Measurements from ENCODE around the gene CSMD2.

CSMD2 gene

DNA sequence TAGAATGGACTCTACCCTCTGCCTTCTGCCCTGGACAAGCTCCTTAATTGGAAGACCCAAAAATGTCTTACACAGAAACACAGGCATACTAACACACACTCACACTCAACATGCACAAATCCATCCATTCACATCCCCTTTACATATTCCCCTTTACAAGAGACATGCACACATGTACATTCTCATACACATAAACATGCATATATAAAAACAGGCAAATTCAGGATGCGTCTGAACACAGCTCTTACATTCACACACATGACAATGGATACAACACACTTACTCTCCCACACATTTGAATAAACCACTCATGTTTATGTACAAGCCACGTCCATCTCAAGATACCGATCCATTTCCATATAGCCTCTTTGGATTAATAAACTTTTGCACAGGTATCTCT lies 216.7 kb downstream of the CSMD2 start:
- no peak for DNase-seq

GRCh38 chr1:33946836-33947235 lies 218.2 kb downstream of the CSMD2 start:
- DNase-seq, result no peak

DNA sequence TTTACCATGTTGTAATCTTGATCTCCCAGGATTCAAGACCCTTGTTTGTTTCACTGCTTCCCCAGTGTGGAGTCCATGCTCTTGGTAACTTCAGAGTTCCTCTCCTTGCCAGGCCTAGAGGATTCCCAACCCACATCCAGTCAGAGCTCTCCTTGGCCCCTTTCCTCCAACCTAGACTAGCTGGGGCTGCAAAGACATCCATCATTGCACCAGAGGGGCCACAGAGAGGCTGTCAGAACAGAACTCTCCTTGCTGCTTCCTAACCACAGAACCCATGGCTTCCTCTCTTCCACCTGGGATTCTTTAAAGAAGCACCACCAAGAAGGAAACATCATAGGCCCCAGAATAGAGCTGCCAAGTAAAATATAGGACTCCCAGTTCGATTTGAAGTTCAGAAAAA lies 220.2 kb downstream of the CSMD2 start:
- no peak for DNase-seq

- DNase-seq, result no peak
These were observed 221.1 kb downstream of the CSMD2 start for GRCh38 chr1:33943978-33944377.

GRCh38 chr1:33932871-33933270 lies 232.2 kb downstream of the CSMD2 start:
- DNase-seq, result no peak

DNA sequence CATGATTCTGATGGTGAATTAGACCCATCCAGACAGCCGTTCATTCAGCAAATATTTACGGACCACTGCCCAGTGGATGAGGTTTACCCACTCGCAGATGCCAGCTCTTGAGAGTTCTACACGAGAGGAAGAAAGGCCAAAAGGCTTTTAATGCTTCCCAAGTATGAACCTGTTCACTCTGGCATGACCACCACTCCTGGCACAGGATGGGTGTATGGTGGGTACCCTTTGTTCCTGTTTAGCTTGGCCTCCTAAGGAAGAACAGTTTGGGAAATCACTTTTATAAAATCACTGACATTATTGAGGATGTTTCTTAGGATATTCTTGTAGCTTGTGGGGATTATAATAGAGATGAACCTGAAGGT lies 233.9 kb downstream of the CSMD2 start:
- peak; percentile 21 to 49 for DNase-seq

- peak in 1 of 2 experiments; percentile 3 for DNase-seq
These were observed 234.5 kb downstream of the CSMD2 start for GRCh38 chr1:33930346-33931110.

DNA sequence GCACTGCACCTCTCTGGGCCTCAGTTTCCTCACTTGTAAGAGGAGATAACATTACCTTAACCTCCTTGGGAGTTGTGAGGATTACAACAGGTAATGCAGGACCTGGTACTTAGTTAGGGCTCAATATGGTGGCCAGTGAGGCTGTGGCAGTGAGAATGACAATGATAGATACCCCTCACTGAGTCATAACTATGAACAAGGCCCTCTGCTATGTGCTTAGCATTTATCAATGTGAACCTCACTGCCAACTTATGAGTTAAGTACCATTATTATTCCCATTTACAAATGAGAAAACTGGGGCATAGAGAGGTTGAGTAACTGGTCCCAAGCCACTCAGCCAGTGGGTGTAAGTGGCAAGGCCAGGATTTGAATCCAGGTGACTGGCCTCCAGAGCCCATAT lies 236.8 kb downstream of the CSMD2 start:
- DNase-seq, result no peak

DNA sequence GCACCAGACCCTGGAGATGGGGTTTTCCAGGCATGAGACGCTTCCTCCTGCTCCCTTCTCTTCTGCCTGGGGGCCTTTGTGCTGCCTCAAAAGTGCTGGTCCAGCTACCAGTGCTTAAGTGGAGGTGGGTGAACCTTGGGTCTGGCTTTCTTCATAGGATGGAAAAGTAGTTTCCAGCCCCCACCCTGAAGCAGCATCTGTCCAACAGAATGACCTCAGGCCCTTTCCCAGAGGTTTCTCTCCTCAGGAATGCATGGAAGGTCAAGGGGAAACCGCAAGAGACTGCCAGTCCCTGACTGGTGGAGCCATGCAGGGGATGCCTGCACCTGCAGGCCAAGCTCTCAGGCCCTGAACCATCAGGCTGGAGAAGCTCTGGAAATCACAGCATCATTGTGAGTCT lies 237.3 kb downstream of the CSMD2 start:
- no peak for DNase-seq

DNA sequence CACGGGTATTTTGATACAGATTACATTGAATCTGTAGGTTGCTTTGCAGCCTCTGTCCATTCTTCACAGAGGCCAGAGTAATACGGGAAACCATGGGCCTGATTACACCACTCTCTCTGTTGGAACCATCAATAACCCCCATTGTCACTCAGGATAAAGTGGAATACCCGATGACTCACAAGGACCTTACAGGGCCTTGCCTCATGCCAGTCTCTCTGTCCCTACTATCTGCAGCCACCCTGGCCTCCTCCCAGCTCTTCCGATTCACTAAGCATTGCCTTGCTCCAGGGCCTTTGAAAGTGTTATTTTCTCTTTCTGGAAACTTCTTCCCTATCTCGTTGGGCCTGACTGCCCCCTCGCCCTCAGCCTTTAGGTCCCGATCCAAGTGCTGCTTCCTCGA lies 239.4 kb downstream of the CSMD2 start:
- no peak for DNase-seq

- no peak for DNase-seq
These were observed 243.7 kb downstream of the CSMD2 start for GRCh38 chr1:33921281-33921680.

GRCh38 chr1:33918368-33918767 lies 246.7 kb downstream of the CSMD2 start:
- no peak for DNase-seq

DNA sequence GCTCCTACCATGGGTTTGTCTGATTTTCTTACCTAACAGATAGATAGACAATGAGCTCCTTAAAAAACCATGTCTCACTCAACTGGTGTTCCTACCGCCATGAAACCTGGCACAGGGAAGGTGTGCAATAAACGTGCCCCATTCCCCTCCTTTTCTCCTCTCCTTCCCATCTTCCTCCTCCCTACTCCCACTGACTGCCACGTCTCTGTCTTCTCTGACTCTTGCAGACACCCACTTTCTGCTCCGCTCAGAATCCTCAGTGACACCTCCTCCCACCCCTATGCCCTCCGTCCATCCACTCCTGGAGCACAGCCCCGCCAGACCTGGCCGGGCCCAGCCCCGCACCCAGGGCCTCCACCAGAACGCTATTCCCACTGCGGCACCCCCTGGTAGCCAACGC lies 248.2 kb downstream of the CSMD2 start:
- DNase-seq, result no peak

- DNase-seq, result no peak
These were observed 250.5 kb downstream of the CSMD2 start for GRCh38 chr1:33914531-33914930.

DNA sequence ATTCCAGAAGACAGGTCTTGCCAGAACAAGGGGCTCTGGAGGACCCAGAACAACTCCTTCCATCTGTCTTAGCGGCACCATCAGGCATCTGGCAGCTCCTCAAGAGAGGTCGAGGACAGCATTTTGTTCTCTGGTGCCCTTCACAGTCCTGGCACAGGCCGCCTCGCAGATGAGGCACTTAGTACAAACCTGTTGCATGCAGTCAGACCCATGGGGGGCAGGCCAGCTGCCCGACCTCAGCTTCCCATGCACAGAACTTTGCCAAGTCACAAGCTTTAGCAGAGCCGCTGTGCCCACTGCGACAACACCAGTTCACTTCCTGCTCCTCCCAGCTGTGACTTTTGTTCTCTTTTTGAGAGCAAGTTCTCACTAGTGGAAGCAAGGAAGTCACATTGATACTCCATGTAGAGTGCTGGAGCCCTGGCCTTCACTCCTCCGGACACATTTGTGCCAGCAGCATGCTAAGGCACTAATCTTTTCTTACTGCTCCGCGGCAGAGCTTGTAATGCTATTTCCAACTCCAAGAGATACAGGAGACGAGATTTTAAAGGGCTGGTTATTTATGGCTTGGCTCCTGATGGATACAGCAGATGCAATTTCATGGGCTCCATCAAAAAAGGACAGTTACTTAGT lies 256.6 kb downstream of the CSMD2 start:
- DNase-seq, result peak in 1 of 2 experiments; percentile 46

GRCh38 chr1:33906156-33906555 lies 258.9 kb downstream of the CSMD2 start:
- no peak for DNase-seq

DNA sequence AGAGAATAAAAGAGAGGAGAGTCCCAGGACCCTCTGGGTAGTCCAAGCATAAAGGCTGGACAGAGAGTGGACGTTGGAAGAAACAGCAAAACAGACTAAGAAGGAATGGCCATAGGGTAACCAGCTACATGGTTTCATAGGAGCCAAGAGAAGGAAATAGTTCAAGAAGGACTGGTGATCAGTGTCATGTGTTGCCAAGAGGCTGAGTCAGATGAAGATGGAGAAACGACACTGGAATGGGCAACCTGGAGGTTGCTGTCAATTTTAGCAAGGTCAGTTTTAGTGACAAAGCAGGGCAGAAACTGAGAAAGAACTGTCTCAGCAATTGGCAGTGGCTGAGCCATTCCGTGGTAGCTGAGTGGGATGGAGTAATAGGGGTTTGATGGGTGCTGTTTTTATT lies 259.8 kb downstream of the CSMD2 start:
- no peak for DNase-seq

GRCh38 chr1:33903210-33903589 lies 261.8 kb downstream of the CSMD2 start:
- DNase-seq, result peak in 1 of 2 experiments; percentile 45

- no peak for DNase-seq
These were observed 262.4 kb downstream of the CSMD2 start for GRCh38 chr1:33902486-33903209.

DNA sequence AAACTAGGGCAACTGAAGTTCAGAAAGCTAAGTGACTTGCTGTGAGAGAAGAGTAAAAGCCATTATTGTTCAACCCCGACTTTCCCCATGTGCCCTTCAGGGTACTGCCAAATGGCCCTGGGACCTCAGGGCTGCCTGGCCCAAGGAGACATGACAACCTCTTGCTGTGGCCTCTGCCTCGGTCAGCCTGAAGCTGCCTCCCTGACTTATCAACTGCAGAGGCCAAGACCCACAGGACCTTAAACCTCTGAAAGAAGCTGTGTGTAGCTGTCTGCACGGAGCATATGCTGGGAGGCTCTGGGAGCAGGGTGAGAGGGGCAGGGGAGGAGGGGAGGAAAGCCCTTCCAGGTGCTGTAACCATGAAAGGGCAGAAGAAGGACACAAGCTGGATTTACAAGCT lies 265.3 kb downstream of the CSMD2 start:
- DNase-seq, result no peak

DNA sequence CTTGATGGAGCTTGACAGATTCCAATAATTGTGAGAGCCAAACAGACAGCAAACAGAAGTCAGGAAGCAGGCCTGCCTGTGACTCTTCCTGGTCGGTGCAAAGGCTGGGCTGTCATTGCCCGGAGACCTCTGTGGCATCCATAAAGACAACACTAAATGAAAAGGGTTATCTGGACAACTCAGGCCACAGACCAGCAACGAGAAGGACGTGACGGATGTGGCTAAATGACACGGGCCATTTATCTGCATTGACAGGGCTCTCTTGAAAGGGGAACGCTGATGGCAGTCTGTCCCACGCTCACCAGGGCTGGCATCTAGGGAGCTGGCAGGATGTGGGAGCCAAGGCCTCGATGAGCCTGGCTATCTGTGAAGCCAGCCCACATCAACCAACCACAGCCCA lies 266.1 kb downstream of the CSMD2 start:
- no peak for DNase-seq

DNA sequence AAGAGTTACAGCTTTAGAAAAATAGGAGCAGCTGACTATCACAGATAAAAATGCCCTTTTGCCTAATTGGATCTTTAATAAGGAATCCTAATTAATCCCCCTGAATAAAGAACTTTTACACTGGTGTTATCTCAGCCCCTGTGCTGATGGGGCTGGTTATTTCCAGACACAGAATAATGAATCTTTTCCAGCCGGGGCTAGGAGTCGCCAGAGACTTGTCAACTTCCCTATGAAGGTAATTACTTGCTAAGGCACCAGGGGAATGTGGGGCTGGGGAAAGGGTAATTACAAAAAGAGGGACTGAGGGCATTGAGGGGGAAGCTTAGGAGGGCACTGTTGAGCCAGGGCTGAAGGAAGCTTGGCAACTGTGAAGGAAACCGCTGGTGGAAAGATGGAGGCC lies 266.6 kb downstream of the CSMD2 start:
- no peak for DNase-seq

DNA sequence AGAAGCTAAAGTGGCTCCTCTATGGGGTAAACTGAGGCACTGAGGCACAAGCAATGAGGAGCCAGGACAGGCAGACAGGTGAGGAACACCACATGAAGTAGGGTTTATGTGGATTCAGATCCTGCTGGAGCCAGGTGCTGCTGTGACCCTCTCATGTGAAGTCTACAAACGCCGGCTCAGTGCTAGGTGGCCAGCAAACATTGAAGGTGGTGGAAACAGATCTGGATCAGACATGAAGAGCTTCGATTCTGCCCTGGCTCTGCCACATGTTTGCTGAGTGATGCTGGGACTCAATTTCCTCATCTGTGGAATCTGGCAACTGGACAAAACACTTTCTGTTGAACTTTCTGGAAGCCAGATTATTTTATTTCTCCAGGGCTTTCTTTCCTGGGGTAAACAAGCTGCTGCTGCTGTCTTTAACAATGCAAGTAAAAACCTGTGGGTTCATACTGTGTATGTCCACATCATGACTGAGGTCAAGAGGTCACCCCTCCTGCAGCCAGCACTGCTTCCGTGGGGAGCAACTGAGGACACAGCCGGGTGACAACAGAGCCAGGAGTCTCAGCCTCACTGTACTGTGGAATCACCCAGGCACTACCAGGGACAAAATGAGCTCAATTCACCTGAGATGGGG lies 267.8 kb downstream of the CSMD2 start:
- no peak for DNase-seq

GRCh38 chr1:33895976-33896375 lies 269.1 kb downstream of the CSMD2 start:
- DNase-seq, result no peak

Data from NCI-H446 (cell line).